ENCODE measurements around the gene RABL6.
"Not testable (repeated sequence)": the region's sequence is repeated elsewhere in the genome, so short reads cannot be mapped to it uniquely, and the experiment has no call there.

The RABL6 gene

GRCh38 chr9:136796238-136796774 lies 11.4 kb upstream of the RABL6 start, which contains the start of gene CCDC183:
TSS of gene CCDC183 (plus strand) at chr9:136796338. CDS start at chr9:136796398, 60 bp downstream.
- no peak for DNase-seq

- DNase-seq: peak; percentile 42
Observed at GRCh38 chr9:136796775-136797347, 10.9 kb upstream of the RABL6 start.

- no peak for DNase-seq
Observed at GRCh38 chr9:136798708-136799078, 9.1 kb upstream of the RABL6 start.

- no peak for DNase-seq
Observed at GRCh38 chr9:136799079-136799853, 8.5 kb upstream of the RABL6 start.

GRCh38 chr9:136799854-136800657 lies 7.7 kb upstream of the RABL6 start:
- no peak for DNase-seq

GRCh38 chr9:136802321-136802720 lies 5.4 kb upstream of the RABL6 start:
- no peak for DNase-seq

- DNase-seq: not testable (repeated sequence)
Observed at GRCh38 chr9:136803009-136803550, 4.7 kb upstream of the RABL6 start.

GRCh38 chr9:136803551-136804508 lies 3.9 kb upstream of the RABL6 start:
- no peak for DNase-seq

GRCh38 chr9:136804509-136805206 lies 3.1 kb upstream of the RABL6 start:
- no peak for DNase-seq

GRCh38 chr9:136805207-136805740 lies 2.5 kb upstream of the RABL6 start:
- no peak for DNase-seq

GRCh38 chr9:136806067-136806466 lies 1.7 kb upstream of the RABL6 start:
- DNase-seq: no peak

GRCh38 chr9:136806631-136807201 lies 1.0 kb upstream of the RABL6 start:
- DNase-seq: no peak

- DNase-seq: no peak
Observed at GRCh38 chr9:136808075-136808805, 492 bp downstream of the RABL6 start.

GRCh38 chr9:136808806-136809158 lies 1.0 kb downstream of the RABL6 start:
- no peak for DNase-seq

- no peak for DNase-seq
Observed at GRCh38 chr9:136814725-136815421, 7.1 kb downstream of the RABL6 start.

GRCh38 chr9:136815422-136815782 lies 7.7 kb downstream of the RABL6 start:
- no peak for DNase-seq

GRCh38 chr9:136820971-136821825 lies 13.4 kb downstream of the RABL6 start:
- DNase-seq: peak; percentile 25

- no peak for DNase-seq
Observed at GRCh38 chr9:136821826-136822544, 14.2 kb downstream of the RABL6 start.
